NB4 (cell line): ENCODE data around the gene TRAF7.

ENCODE experiments used
- CTCF ChIP-seq: IDR thresholded peaks from one replicate; pipeline ENCODE4 v1.5.1; 2012; ENCODE audit warnings: low read depth, low read length
- MYC ChIP-seq: IDR thresholded peaks from 2 replicates; pipeline ENCODE4 v1.6.1; 2011; ENCODE audit warnings: low read depth, low read length
- POLR2A ChIP-seq: IDR thresholded peaks from 2 replicates; pipeline ENCODE4 v1.6.1; 2011; ENCODE audit warnings: mild to moderate bottlenecking; ENCODE audit not compliant: insufficient read length; ENCODE audit errors: extremely low read depth

GRCh38 chr16:2179107-2179501 lies 23.5 kb downstream of the TRAF7 start:
- no peak for TF ChIP-seq POLR2A
- TF ChIP-seq CTCF, result no peak
- TF ChIP-seq MYC, result no peak
